Activated CD4-positive, alpha-beta T cell treated with anti-CD3 and anti-CD28 coated beads, Interleukin-2, Interleukin-4, amounts not matched to agents 100 ng/mL and 50 ng/mL, durations not matched to agents 16 hours and 8 hours (primary cell): ENCODE results near the gene PTAR1.

ENCODE experiments used
- DNase-seq: peaks from one replicate; pipeline ENCODE4 v3.0.0-alpha.2; 2020; ENCODE audit warnings: low spot score

PTAR1 gene

GRCh38 chr9:69674112-69674685 is 85.6 kb downstream of the PTAR1 start:
- no peak for DNase-seq

- DNase-seq: no peak
Observed at GRCh38 chr9:69673311-69673640, 86.5 kb downstream of the PTAR1 start.

DNA sequence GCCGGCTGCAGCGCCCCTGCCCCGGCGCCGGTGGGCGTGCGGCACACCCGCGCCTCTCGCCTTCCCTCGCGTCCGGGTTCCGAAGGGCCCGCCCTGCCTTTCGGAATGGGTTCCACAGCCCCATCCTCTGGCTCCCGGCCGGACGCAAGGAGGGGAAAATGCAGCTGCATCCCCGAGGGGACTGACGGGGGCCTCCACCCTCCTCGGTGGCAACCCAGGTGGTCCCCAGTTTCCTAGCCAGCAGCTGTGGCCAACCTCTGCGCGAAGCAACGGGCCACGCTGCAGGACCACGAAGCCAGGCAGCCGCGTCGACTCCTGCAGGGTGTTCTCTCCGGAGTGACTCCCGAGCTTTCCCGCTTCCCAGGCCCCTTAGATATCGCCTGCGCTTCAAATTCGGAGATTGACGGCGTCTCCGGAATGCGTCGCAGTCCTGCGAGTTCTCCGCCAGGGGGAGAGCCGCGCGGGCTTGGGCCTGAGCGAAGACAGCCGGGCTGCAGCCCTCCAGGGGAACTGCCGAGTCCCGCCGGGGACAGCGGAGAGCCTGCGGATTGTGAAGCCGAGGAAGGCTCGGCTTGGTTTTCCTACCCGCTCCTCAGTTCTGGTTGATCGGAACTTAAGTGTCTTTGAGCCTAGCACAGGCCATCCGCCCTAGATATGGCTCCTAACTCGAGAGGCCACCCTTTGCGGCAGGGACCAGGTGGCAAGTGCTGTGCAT is 87.1 kb downstream of the PTAR1 start:
- peak; percentile 76 for DNase-seq

- no peak for DNase-seq
Observed at GRCh38 chr9:69671879-69672595, 87.8 kb downstream of the PTAR1 start, which contains the start of gene APBA1. APBA1 (minus strand) TSS chr9:69672371.

- DNase-seq: no peak
Observed at GRCh38 chr9:69671311-69671878, 88.4 kb downstream of the PTAR1 start.

GRCh38 chr9:69667306-69667705 is 92.5 kb downstream of the PTAR1 start:
- no peak for DNase-seq

- DNase-seq: no peak
Observed at GRCh38 chr9:69660304-69660703, 99.5 kb downstream of the PTAR1 start.
